ENCODE results near the gene DUSP7.

Gene DUSP7

GRCh38 chr3:52055537-52056351, 627 bp downstream of the DUSP7 start (continued):
- TF ChIP-seq ZNF16 (tag by site-specific recombination; IDR thresholded peaks at IDR 0.05; ENCODE audit: low read depth) = no peak
- no peak for TF ChIP-seq HOXD13 (CRISPR knock-in tag; IDR thresholded peaks at IDR 0.05; ENCODE audit: borderline replicate concordance)
- TF ChIP-seq ZNF175 (tag by site-specific recombination; IDR thresholded peaks at IDR 0.05) = no peak
- TF ChIP-seq ZNF558 (tag by site-specific recombination; IDR thresholded peaks at IDR 0.05) = no peak
- peak; percentile 90 for TF ChIP-seq ZBTB17 (tag by site-specific recombination; IDR thresholded peaks at IDR 0.05)
- no peak for TF ChIP-seq ZNF391 (tag by site-specific recombination; IDR thresholded peaks at IDR 0.05; ENCODE audit: borderline replicate concordance, low read depth)
- no peak for TF ChIP-seq ZNF311 (tag by site-specific recombination; IDR thresholded peaks at IDR 0.05; ENCODE audit: borderline replicate concordance)
- no peak for TF ChIP-seq ZNF366 (tag by site-specific recombination; conservative IDR thresholded peaks at IDR 0.05)
- no peak for TF ChIP-seq ZNF133 (tag by site-specific recombination; IDR thresholded peaks at IDR 0.05)
- TF ChIP-seq OSR2 (tag by site-specific recombination; IDR thresholded peaks at IDR 0.05) = no peak
- TF ChIP-seq REST (tag by site-specific recombination; IDR thresholded peaks at IDR 0.05) = no peak
- no peak for TF ChIP-seq ZBTB48 (tag by site-specific recombination; IDR thresholded peaks at IDR 0.05)
- peak; percentile 73 for TF ChIP-seq ZNF600 (tag by site-specific recombination; IDR thresholded peaks at IDR 0.05)
- TF ChIP-seq ZNF549 (tag by site-specific recombination; IDR thresholded peaks at IDR 0.05) = no peak
- TF ChIP-seq ZNF202 (tag by site-specific recombination; IDR thresholded peaks at IDR 0.05; ENCODE audit: borderline replicate concordance) = no peak
- no peak for TF ChIP-seq TSHZ1 (tag by site-specific recombination; IDR thresholded peaks at IDR 0.05; ENCODE audit: borderline replicate concordance)
- no peak for TF ChIP-seq ZNF621 (tag by site-specific recombination; IDR thresholded peaks at IDR 0.05)
- no peak for TF ChIP-seq PRDM6 (tag by site-specific recombination; IDR thresholded peaks at IDR 0.05)
- peak; percentile 66; the same call in 1 of the 2 replicates for TF ChIP-seq ZBTB8A (tag by site-specific recombination; IDR thresholded peaks at IDR 0.05)
- no peak for TF ChIP-seq ZNF664 (tag by site-specific recombination; IDR thresholded peaks at IDR 0.05)
- TF ChIP-seq ZSCAN30 (tag by site-specific recombination; IDR thresholded peaks at IDR 0.05) = no peak
- no peak for TF ChIP-seq ZNF2 (tag by site-specific recombination; IDR thresholded peaks at IDR 0.05)
- TF ChIP-seq ZNF324 (tag by site-specific recombination; IDR thresholded peaks at IDR 0.05) = no peak
- no peak for TF ChIP-seq ZNF777 (tag by site-specific recombination; IDR thresholded peaks at IDR 0.05; ENCODE audit: borderline replicate concordance)
- TF ChIP-seq ZFP37 (tag by site-specific recombination; IDR thresholded peaks at IDR 0.05) = no peak
- no peak for TF ChIP-seq ZNF510 (tag by site-specific recombination; IDR thresholded peaks at IDR 0.05; ENCODE audit: insufficient replicate concordance)
- TF ChIP-seq ZNF660 (tag by site-specific recombination; IDR thresholded peaks at IDR 0.05) = no peak
- TF ChIP-seq ZNF362 (tag by site-specific recombination; IDR thresholded peaks at IDR 0.05) = no peak
- TF ChIP-seq ZNF76 (tag by site-specific recombination; IDR thresholded peaks at IDR 0.05; ENCODE audit: borderline replicate concordance, low read depth) = peak; percentile 15; the same call in 1 of the 2 replicates
- peak; percentile 70 for TF ChIP-seq ZIC2 (tag by site-specific recombination; IDR thresholded peaks at IDR 0.05)
- TF ChIP-seq TRIM28 (IDR thresholded peaks at IDR 0.05; ENCODE audit: borderline replicate concordance, low read length) = no peak
- TF ChIP-seq ZNF501 (tag by site-specific recombination; IDR thresholded peaks at IDR 0.05) = no peak

Data from HEK293 (cell line).